Chondrocyte (in vitro differentiated cells): Measurements from ENCODE around the gene WNK2. TPM values are rescaled to one million over a fixed set of nuclear protein-coding genes. Genes with fewer than 3 reads are reported as not detected.

Experiments
- DNase-seq: peaks from one replicate; pipeline ENCODE4 v3.0.0; 2021; ENCODE audit warnings: mixed read lengths, low spot score
- H3K27ac Mint-ChIP-seq: one replicate; pipeline ENCODE4 v1.8.0; 2021; ENCODE audit warnings: mild to moderate bottlenecking, moderate library complexity, mixed read lengths; ENCODE audit not compliant: unreplicated experiment
- H3K27me3 Mint-ChIP-seq: 2 replicates; pipeline ENCODE4 v1.8.0; 2021; ENCODE audit warnings: low read depth, mixed read lengths
- H3K36me3 Mint-ChIP-seq: 2 replicates; pipeline ENCODE4 v1.8.0; 2021; ENCODE audit warnings: low read depth, mixed read lengths
- H3K4me1 Mint-ChIP-seq: 2 replicates; pipeline ENCODE4 v1.8.0; 2021; ENCODE audit warnings: low read depth, mild to moderate bottlenecking, mixed read lengths
- H3K4me3 Mint-ChIP-seq: one replicate; pipeline ENCODE4 v1.8.0; 2021; ENCODE audit warnings: mild to moderate bottlenecking, moderate library complexity, mixed read lengths; ENCODE audit not compliant: unreplicated experiment
- H3K9me3 Mint-ChIP-seq: 2 replicates; pipeline ENCODE4 v1.8.0; 2021; ENCODE audit warnings: low read depth, mixed read lengths
- total RNA-seq: library from RNA; stranded (reverse); gene quantifications from 3 replicates; pipeline ENCODE4 v1.2.1, GENCODE V29; 2021
- TF ChIP-seq, protein P1 (sequence below): fragments of 200-600 bp; sonication (generic); IDR thresholded peaks from 2 replicates; pipeline ENCODE4 v1.5.0; 2021; ENCODE audit warnings: antibody characterized with exemption, mild to moderate bottlenecking, moderate library complexity

WNK2 gene
- total RNA-seq, 1 donor from 2014 or later = 2.3 TPM

DNA sequence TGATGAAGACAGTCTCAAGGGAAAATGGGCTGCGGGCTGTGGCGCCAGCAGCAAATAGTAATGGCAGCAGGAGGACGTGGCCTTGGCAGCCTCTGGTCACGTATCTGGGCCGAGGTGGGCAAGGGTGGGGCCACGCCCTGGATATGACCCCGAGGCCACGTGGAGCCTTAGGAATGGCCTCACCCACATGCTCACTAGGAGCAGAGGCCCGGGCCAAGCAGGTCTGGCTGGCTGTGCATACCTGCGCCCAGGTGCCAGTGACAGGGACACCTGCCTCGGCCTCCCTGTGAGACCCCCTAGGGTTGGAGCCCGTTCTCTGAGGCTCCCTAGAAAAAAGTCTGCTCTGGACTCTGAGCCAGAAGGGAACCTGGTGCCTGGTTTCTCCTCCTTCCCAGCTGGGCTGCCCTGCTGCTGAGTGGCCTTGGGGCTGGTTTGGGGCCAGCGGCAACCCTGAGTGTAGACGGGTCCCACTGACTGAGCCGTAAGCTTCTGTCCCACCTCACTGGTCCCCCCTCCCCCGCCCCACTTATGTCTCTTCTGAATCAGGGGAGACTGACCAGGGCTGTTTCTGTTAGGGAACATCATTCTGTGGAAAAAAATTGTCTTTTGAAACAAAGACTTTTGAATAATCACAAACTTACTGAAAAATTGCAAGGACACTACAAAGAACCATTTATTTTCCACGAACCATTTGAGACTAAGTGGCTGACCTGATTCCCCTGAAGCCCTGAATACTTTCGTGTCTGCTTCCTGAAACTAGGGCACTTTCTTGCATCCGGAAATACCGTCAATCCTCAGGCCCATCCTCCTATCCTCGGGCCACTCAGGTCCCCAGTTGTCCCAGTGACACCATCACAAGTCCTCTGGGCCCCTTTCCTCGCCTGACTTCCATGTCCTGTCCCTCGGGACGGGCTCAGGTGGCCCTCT, 60.8 kb downstream of the WNK2 start:
- H3K27me3 Mint-ChIP-seq = peaks cover 7% of the 10 kb centered on the region
- no peak for DNase-seq
- no peaks in the 10 kb centered on the region for H3K36me3 Mint-ChIP-seq
- H3K4me1 Mint-ChIP-seq = peaks cover 5% of the 10 kb centered on the region
- TF ChIP-seq, protein P1, sequence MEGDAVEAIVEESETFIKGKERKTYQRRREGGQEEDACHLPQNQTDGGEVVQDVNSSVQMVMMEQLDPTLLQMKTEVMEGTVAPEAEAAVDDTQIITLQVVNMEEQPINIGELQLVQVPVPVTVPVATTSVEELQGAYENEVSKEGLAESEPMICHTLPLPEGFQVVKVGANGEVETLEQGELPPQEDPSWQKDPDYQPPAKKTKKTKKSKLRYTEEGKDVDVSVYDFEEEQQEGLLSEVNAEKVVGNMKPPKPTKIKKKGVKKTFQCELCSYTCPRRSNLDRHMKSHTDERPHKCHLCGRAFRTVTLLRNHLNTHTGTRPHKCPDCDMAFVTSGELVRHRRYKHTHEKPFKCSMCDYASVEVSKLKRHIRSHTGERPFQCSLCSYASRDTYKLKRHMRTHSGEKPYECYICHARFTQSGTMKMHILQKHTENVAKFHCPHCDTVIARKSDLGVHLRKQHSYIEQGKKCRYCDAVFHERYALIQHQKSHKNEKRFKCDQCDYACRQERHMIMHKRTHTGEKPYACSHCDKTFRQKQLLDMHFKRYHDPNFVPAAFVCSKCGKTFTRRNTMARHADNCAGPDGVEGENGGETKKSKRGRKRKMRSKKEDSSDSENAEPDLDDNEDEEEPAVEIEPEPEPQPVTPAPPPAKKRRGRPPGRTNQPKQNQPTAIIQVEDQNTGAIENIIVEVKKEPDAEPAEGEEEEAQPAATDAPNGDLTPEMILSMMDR = no peak
- H3K27ac Mint-ChIP-seq = no peak overlapping the region
- H3K9me3 Mint-ChIP-seq = no peaks in the 10 kb centered on the region
- no peak overlapping the region for H3K4me3 Mint-ChIP-seq

DNA sequence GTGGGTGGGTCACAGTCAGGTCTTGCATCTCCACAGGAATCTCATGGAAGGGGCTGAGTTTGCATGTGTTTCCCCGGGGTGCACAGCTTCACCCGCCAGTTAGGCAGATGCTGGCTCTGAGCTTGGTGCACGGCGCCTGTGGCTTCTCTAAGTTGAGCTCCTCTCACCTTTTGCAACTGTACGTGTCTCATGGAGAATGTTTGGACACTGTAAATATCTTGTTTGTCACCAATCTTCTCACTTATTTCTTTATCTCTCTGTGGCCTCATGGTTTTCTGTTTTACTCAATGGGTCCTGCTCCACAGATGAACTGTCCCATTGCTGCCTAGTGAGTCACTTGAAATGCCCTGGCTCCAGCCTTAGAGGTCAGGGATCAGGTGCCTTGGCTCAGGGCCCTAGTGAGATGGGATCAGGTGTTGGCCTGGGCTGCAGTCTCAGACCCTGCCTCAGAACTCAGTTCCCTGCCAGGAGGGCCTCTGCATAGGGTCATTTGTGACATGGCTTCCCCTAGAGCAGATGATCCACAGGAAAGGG, 61.6 kb downstream of the WNK2 start:
- TF ChIP-seq, protein P1 = no peak
- H3K4me1 Mint-ChIP-seq = peaks cover 5% of the 10 kb centered on the region
- H3K27ac Mint-ChIP-seq = no peak overlapping the region
- H3K27me3 Mint-ChIP-seq = peaks cover 5% of the 10 kb centered on the region
- no peaks in the 10 kb centered on the region for H3K36me3 Mint-ChIP-seq
- no peak for DNase-seq
- H3K9me3 Mint-ChIP-seq = no peaks in the 10 kb centered on the region
- H3K4me3 Mint-ChIP-seq = no peak overlapping the region

DNA sequence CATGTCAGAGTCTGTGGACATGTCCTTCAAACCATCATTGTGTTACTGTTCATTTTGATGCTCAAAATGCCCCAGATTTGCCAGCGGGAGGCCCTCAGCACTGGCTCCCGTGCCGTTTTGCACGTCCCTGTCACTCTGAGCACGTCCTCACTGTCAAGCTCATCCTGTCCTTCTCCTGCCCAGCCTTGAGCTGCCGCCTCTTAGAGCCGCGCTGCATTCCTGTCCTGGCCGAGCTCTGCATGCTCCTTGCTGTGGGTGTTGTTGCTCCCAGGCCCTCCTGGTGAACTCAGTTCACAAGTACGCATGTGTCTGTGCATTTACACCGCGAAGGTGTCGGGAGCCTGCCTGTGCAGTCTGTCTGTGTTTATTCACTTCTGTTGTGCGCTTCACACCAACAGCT, 62.2 kb downstream of the WNK2 start:
- no peak overlapping the region for H3K27ac Mint-ChIP-seq
- H3K4me3 Mint-ChIP-seq = no peak overlapping the region
- TF ChIP-seq, protein P1 = no peak
- H3K9me3 Mint-ChIP-seq = no peaks in the 10 kb centered on the region
- H3K4me1 Mint-ChIP-seq = peaks cover 5% of the 10 kb centered on the region
- no peaks in the 10 kb centered on the region for H3K36me3 Mint-ChIP-seq
- no peak for DNase-seq
- H3K27me3 Mint-ChIP-seq = peaks cover 5% of the 10 kb centered on the region

- H3K27me3 Mint-ChIP-seq = peaks cover 5% of the 10 kb centered on the region
- no peaks in the 10 kb centered on the region for H3K36me3 Mint-ChIP-seq
- H3K4me1 Mint-ChIP-seq = peaks cover 5% of the 10 kb centered on the region
- no peak for DNase-seq
- H3K4me3 Mint-ChIP-seq = no peak overlapping the region
- no peaks in the 10 kb centered on the region for H3K9me3 Mint-ChIP-seq
- TF ChIP-seq, protein P1 = no peak
- H3K27ac Mint-ChIP-seq = no peak overlapping the region
These were observed 62.6 kb downstream of the WNK2 start for GRCh38 chr9:93246526-93246925.

DNA sequence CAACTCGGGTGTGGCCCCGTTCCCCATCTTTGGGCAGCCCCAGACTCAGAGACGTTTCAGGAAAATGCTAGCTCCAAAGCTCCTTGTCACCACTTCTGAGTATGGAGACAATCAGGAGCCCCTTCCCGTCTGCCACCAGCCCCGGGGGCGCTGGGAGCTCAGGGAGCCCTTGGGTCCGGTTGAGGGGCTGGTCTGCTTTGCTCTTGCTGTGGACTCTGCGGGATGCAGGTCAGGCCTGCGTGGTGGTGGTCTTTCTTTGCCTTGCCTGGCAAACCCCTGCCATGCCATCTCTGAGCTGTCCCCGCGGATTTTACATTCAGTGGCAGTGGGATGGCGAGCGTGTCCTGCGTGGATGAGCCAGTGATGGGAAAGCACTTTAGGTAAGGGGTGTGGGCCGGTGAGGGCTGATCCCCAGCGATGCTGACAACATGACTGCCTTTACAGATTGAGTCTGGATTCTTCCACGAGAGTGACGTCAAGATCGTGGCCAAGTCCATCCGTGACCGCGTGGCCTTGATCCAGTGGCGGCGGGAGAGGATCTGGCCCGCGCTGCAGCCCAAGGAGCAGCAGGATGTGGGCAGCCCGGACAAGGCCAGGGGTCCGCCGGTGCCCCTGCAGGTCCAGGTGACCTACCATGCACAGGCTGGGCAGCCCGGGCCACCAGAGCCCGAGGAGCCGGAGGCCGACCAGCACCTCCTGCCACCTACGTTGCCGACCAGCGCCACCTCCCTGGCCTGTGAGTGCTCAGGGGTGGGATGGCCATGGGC, 63.3 kb downstream of the WNK2 start:
- peaks cover 5% of the 10 kb centered on the region for H3K4me1 Mint-ChIP-seq
- H3K9me3 Mint-ChIP-seq = no peaks in the 10 kb centered on the region
- peaks cover 5% of the 10 kb centered on the region for H3K27me3 Mint-ChIP-seq
- TF ChIP-seq, protein P1 = no peak
- H3K36me3 Mint-ChIP-seq = no peaks in the 10 kb centered on the region
- H3K4me3 Mint-ChIP-seq = no peak overlapping the region
- DNase-seq = peak; percentile 90
- no peak overlapping the region for H3K27ac Mint-ChIP-seq
